ENCODE measurements around the gene ABLIM2. TPM values are rescaled to one million over a fixed set of nuclear protein-coding genes. Genes with fewer than 3 reads are reported as not detected.

ABLIM2 gene
- total and polyA plus RNA-seq, 2 of the 8 experiments (the other 6 are each of a cell fraction or from before 2014, with no cell fraction given), result 2.8 to 3.0 TPM

GRCh38 chr4:7966281-7967062, 192.1 kb downstream of the ABLIM2 start:
- Histone ChIP-seq H3K27ac (ENCODE audit: low read depth, low read length) (no peak overlapping the region), H2BK20ac (ENCODE audit: low read length) (no peak overlapping the region), H2BK5ac (ENCODE audit: low read depth, low read length) (no peak overlapping the region; the same call in 1 of the 2 replicates), H2AK5ac (ENCODE audit: low read depth, low read length) (no peak overlapping the region), H3K23me2 (ENCODE audit: low read depth, low read length) (no peaks in the 10 kb centered on the region), H3K36me3 (ENCODE audit: control insufficient read depth in 2 of 4, insufficient read depth in 4 of 4, low read length in 3 of 4) (no peaks in the 10 kb centered on the region), H3K56ac (replicated peaks; ENCODE audit: insufficient read length, low read depth, low read length) (no peak overlapping the region), H3K9ac (replicated peaks in 1 of 4; ENCODE audit: extremely low read depth in 1 of 4, low read depth in 3 of 4, low read length in 3 of 4) (no peak overlapping the region), H3K79me1 (ENCODE audit: low read depth, low read length) (no peaks in the 10 kb centered on the region), H2BK12ac (ENCODE audit: low read depth, low read length) (no peak overlapping the region), H3K27me3 (replicated peaks in 1 of 4; ENCODE audit: control insufficient read depth in 3 of 4, extremely low read depth in 1 of 4, insufficient read depth in 3 of 4, low read length in 3 of 4) (no peaks in the 10 kb centered on the region; a peak in 1 of 7 replicates), H3K14ac (ENCODE audit: insufficient read length) (no peak overlapping the region), H3K4me3 (ENCODE audit: extremely low read depth in 1 of 4, insufficient read depth in 2 of 4, low read depth in 3 of 4, low read length in 4 of 4) (no peak overlapping the region), H3K18ac (ENCODE audit: extremely low read depth, low read length) (no peak overlapping the region), H2AFZ (ENCODE audit: low read length) (no peak overlapping the region), H4K20me1 (replicated peaks in 1 of 2; ENCODE audit: control insufficient read depth in 1 of 2, insufficient read depth in 2 of 2, low read length in 2 of 2) (no peaks in the 10 kb centered on the region), H3K4ac (replicated peaks; ENCODE audit: insufficient read length, low read depth, low read length) (no peak overlapping the region), H4K91ac (replicated peaks; ENCODE audit: insufficient read length, low read length) (no peak overlapping the region), H3K9me3 (ENCODE audit: insufficient read depth in 2 of 2, low read depth in 1 of 2, low read length in 1 of 2) (no peaks in the 10 kb centered on the region), H3K23ac (ENCODE audit: insufficient read length) (no peak overlapping the region), H2BK15ac (ENCODE audit: low read length) (no peak overlapping the region), H4K8ac (ENCODE audit: extremely low read depth, insufficient read depth, low read length) (no peak overlapping the region), H2BK120ac (replicated peaks; ENCODE audit: low read depth, low read length) (no peak overlapping the region), H4K5ac (ENCODE audit: insufficient read length, low read depth, low read length) (no peak overlapping the region), H3K4me2 (ENCODE audit: insufficient read depth in 1 of 2, low read depth in 2 of 2, low read length in 2 of 2) (no peak overlapping the region), H3K4me1 (replicated peaks in 1 of 4; ENCODE audit: control insufficient read depth in 3 of 4, insufficient read depth in 4 of 4, low read length in 3 of 4) (peaks cover 0 to 11% (median 2%) of the 10 kb centered on the region in 4 experiments; a peak in 6 of 7 replicates), H3K79me2 (ENCODE audit: control insufficient read depth in 1 of 2, insufficient read depth in 2 of 2, low read length in 2 of 2) (no peaks in the 10 kb centered on the region)
- DNase-seq (ENCODE audit: low read depth in 1 of 2, low spot score in 2 of 2) (no peak), FAIRE-seq (no peak)
- ChIA-PET POLR2A (ENCODE audit: partially characterized antibody) (interaction anchor here (1.3 kb wide), 1 partner anchor 19 kb away, joined by 4 read pairs; no protein-coding TSS in a partner anchor), CTCF (ENCODE audit: partially characterized antibody) (interaction anchor here (0.7 to 3.0 kb wide), 10 partner anchors 10 to 231 kb away, joined by 3 to 10 read pairs (median 3); no protein-coding TSS in a partner anchor)
- WGBS, 2 experiments (ENCODE audit: extremely low coverage in 1 of 2, insufficient coverage in 1 of 2, insufficient read length in 1 of 2, insufficient replicate concordance in 2 of 2, low coverage in 1 of 2, low lambda C conversion rate in 2 of 2, missing lambda C conversion rate in 1 of 2), result 92% methylated on average over 26 of the region's 37 CpGs; no CpG with 5 or more reads in 1 of the 2 experiments
- TF ChIP-seq KDM4A (IDR thresholded peaks at IDR 0.05; ENCODE audit: low read depth, low read length, severe bottlenecking) (no peak), MAFK (IDR thresholded peaks at IDR 0.05; ENCODE audit: low read depth, low read length) (no peak), TBP (IDR thresholded peaks at IDR 0.05; ENCODE audit: low read depth, low read length) (no peak), CHD2 (IDR thresholded peaks at IDR 0.05; ENCODE audit: low read length) (no peak), CTBP2 (IDR thresholded peaks at IDR 0.05; ENCODE audit: borderline replicate concordance, insufficient read depth, insufficient read length, low read length) (no peak), FOSL1 (IDR thresholded peaks at IDR 0.05; ENCODE audit: insufficient read depth, low read depth, low read length) (no peak)

All from H1 (cell line).